ENCODE data around the gene TACC2. TPM values are rescaled to one million over a fixed set of nuclear protein-coding genes. Genes with fewer than 3 reads are reported as not detected.
"Not testable (repeated sequence)": the region's sequence is repeated elsewhere in the genome, so short reads cannot be mapped to it uniquely, and the experiment has no call there.

The TACC2 gene
- total RNA-seq, 1 experiment from 2014 or later = not detected

DNA sequence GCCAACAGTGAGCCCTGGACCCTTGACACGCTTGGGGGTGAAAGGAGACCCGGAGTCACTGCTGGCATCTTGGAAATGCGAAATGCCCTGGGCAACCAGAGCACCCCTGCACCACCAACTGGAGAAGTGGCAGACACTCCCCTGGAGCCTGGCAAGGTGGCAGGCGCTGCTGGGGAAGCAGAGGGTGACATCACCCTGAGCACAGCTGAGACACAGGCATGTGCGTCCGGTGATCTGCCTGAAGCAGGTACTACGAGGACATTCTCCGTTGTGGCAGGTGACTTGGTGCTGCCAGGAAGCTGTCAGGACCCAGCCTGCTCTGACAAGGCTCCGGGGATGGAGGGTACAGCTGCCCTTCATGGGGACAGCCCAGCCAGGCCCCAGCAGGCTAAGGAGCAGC is 98.5 kb downstream of the TACC2 start:
- no peak overlapping the region for H3K4me3 ChIP-seq (ENCODE audit: low read length)
- no peaks in the 10 kb centered on the region for H4K20me1 ChIP-seq (ENCODE audit: insufficient read depth, low read depth, low read length)
- no peak overlapping the region for H3K9ac ChIP-seq (ENCODE audit: low read length)
- H3K4me2 ChIP-seq (ENCODE audit: low read depth, low read length, poor library complexity, severe bottlenecking) = no peak overlapping the region
- H2AFZ ChIP-seq (ENCODE audit: low read length) = no peak overlapping the region
- no peaks in the 10 kb centered on the region for H3K27me3 ChIP-seq (ENCODE audit: low read length)
- H3K9me3 ChIP-seq (ENCODE audit: low read length) = no peaks in the 10 kb centered on the region
- DNase-seq = no peak
- no peak overlapping the region for H3K27ac ChIP-seq (ENCODE audit: low read length)
- no peaks in the 10 kb centered on the region for H3K4me1 ChIP-seq (ENCODE audit: low read length)
- no peaks in the 10 kb centered on the region for H3K36me3 ChIP-seq (ENCODE audit: insufficient read depth, low read length)
- no peaks in the 10 kb centered on the region for H3K9me2 ChIP-seq (replicated peaks; ENCODE audit: insufficient read depth, low read length)
- H3K79me2 ChIP-seq (ENCODE audit: low read length) = no peaks in the 10 kb centered on the region

DNA sequence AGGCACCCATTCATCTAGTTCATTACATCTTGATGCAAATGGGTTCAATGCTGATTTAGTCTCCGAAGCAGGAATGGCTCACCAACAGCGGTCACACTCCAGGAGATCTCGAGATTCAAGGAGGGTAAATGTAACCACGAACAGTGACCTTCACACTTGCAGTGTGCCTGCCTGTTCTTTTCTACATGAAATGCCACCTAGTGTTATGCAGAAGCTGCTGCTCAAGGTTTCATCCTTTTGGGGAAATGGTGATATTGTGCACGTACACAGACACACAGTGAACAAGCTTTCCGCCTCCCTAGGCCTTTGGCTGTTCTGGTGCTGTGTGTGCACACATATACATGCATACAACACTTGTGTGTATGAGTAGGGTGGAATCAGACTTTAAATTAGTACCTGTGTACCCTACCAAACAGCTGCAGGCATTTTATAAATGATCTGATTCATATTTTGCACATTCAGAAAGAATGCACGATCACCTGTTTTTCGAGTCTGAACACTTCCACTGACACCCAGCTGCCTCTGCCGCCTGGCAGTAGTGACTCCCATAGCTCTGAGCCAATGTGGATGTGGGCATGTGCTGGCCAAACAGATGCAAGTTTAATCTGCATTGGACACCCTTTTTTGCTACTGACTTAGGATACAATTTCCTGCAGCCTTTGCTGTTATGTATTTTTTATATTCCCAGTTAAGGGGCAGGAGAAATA is 100.5 kb downstream of the TACC2 start:
- no peaks in the 10 kb centered on the region for H3K79me2 ChIP-seq (ENCODE audit: low read length)
- H2AFZ ChIP-seq (ENCODE audit: low read length) = no peak overlapping the region
- H3K4me3 ChIP-seq (ENCODE audit: low read length) = no peak overlapping the region
- peak; percentile 45 for DNase-seq
- H3K4me2 ChIP-seq (ENCODE audit: low read depth, low read length, poor library complexity, severe bottlenecking) = no peak overlapping the region
- no peaks in the 10 kb centered on the region for H3K9me2 ChIP-seq (replicated peaks; ENCODE audit: insufficient read depth, low read length)
- no peaks in the 10 kb centered on the region for H3K9me3 ChIP-seq (ENCODE audit: low read length)
- no peak overlapping the region for H3K9ac ChIP-seq (ENCODE audit: low read length)
- no peaks in the 10 kb centered on the region for H4K20me1 ChIP-seq (ENCODE audit: insufficient read depth, low read depth, low read length)
- no peaks in the 10 kb centered on the region for H3K36me3 ChIP-seq (ENCODE audit: insufficient read depth, low read length)
- no peaks in the 10 kb centered on the region for H3K4me1 ChIP-seq (ENCODE audit: low read length)
- H3K27me3 ChIP-seq (ENCODE audit: low read length) = no peaks in the 10 kb centered on the region
- H3K27ac ChIP-seq (ENCODE audit: low read length) = no peak overlapping the region

DNA sequence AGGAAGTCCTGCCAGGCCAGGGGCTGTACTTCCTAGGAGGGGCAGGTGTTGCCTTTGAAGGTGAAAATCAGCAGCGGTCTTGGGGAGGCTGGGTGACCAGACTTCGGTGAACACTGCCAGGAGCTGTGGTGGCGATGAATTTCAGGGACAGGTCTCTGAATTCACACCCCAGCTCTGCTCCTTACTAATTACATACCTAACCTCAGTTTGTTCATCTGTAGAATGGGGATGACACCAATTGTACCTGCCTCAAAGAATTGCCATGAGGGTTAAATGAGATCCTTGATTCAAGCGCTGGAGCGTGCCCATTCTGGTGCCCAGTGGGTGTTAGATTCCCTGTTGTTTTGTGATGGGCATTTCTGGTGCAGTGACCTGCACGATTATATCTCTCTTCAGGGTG is 102.8 kb downstream of the TACC2 start:
- Histone ChIP-seq H3K9me3 (ENCODE audit: low read length) (no peaks in the 10 kb centered on the region), H2AFZ (ENCODE audit: low read length) (no peak overlapping the region), H3K4me2 (ENCODE audit: low read depth, low read length, poor library complexity, severe bottlenecking) (no peak overlapping the region), H3K27me3 (ENCODE audit: low read length) (no peaks in the 10 kb centered on the region), H3K79me2 (ENCODE audit: low read length) (no peaks in the 10 kb centered on the region), H4K20me1 (ENCODE audit: insufficient read depth, low read depth, low read length) (no peaks in the 10 kb centered on the region), H3K4me3 (ENCODE audit: low read length) (no peak overlapping the region), H3K9ac (ENCODE audit: low read length) (no peak overlapping the region), H3K36me3 (ENCODE audit: insufficient read depth, low read length) (no peaks in the 10 kb centered on the region), H3K9me2 (replicated peaks; ENCODE audit: insufficient read depth, low read length) (no peaks in the 10 kb centered on the region), H3K27ac (ENCODE audit: low read length) (no peak overlapping the region), H3K4me1 (ENCODE audit: low read length) (no peaks in the 10 kb centered on the region)
- DNase-seq = no peak

GRCh38 chr10:122093076-122093475 is 104.1 kb downstream of the TACC2 start:
- H4K20me1 ChIP-seq (ENCODE audit: insufficient read depth, low read depth, low read length) = no peaks in the 10 kb centered on the region

DNA sequence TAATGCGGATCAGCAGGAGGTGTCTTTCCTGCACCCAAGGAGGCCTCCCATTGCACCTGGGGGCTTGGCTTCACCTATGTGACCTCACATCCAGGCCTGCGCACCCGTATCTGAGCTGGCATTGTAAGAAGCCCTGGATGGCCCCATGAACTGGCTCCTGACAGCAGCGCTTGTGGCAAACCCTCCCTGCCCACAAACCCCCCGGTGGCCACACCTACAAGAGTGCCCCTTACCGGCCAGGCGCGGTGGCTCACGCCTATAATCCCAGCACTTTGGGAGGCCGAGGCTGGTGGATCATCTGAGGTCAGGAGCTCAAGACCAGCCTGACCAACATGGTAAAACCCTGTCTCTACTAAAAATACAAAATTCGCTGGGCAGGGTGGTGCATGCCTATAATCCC is 107.2 kb downstream of the TACC2 start:
- not testable (repeated sequence) for H3K9me2 ChIP-seq (replicated peaks; ENCODE audit: insufficient read depth, low read length); H3K27ac ChIP-seq (ENCODE audit: low read length); H3K4me3 ChIP-seq (ENCODE audit: low read length); H3K9ac ChIP-seq (ENCODE audit: low read length); H4K20me1 ChIP-seq (ENCODE audit: insufficient read depth, low read depth, low read length); H3K36me3 ChIP-seq (ENCODE audit: insufficient read depth, low read length); H3K4me2 ChIP-seq (ENCODE audit: low read depth, low read length, poor library complexity, severe bottlenecking); DNase-seq; H3K79me2 ChIP-seq (ENCODE audit: low read length); H3K27me3 ChIP-seq (ENCODE audit: low read length); H2AFZ ChIP-seq (ENCODE audit: low read length); H3K4me1 ChIP-seq (ENCODE audit: low read length); H3K9me3 ChIP-seq (ENCODE audit: low read length)

More at GRCh38 chr10:122093076-122093475, 104.1 kb downstream of the TACC2 start:
- Histone ChIP-seq H3K9me3 (ENCODE audit: low read length) (no peaks in the 10 kb centered on the region), H2AFZ (ENCODE audit: low read length) (no peak overlapping the region), H3K4me1 (ENCODE audit: low read length) (no peaks in the 10 kb centered on the region), H3K9ac (ENCODE audit: low read length) (no peak overlapping the region), H3K27me3 (ENCODE audit: low read length) (no peaks in the 10 kb centered on the region), H3K36me3 (ENCODE audit: insufficient read depth, low read length) (no peaks in the 10 kb centered on the region), H3K79me2 (ENCODE audit: low read length) (no peaks in the 10 kb centered on the region), H3K4me2 (ENCODE audit: low read depth, low read length, poor library complexity, severe bottlenecking) (no peak overlapping the region), H3K4me3 (ENCODE audit: low read length) (no peak overlapping the region), H3K9me2 (replicated peaks; ENCODE audit: insufficient read depth, low read length) (no peaks in the 10 kb centered on the region), H3K27ac (ENCODE audit: low read length) (no peak overlapping the region)
- DNase-seq = no peak

- H3K27ac ChIP-seq (ENCODE audit: low read length) = no peak overlapping the region
- no peaks in the 10 kb centered on the region for H3K36me3 ChIP-seq (ENCODE audit: insufficient read depth, low read length)
- H3K27me3 ChIP-seq (ENCODE audit: low read length) = no peaks in the 10 kb centered on the region
- H3K4me3 ChIP-seq (ENCODE audit: low read length) = no peak overlapping the region
- H3K9me2 ChIP-seq (replicated peaks; ENCODE audit: insufficient read depth, low read length) = no peaks in the 10 kb centered on the region
- H3K9ac ChIP-seq (ENCODE audit: low read length) = no peak overlapping the region
- no peak for DNase-seq
- no peaks in the 10 kb centered on the region for H3K79me2 ChIP-seq (ENCODE audit: low read length)
- no peak overlapping the region for H2AFZ ChIP-seq (ENCODE audit: low read length)
- H3K9me3 ChIP-seq (ENCODE audit: low read length) = no peaks in the 10 kb centered on the region
- no peak overlapping the region for H3K4me2 ChIP-seq (ENCODE audit: low read depth, low read length, poor library complexity, severe bottlenecking)
- H3K4me1 ChIP-seq (ENCODE audit: low read length) = no peaks in the 10 kb centered on the region
- no peaks in the 10 kb centered on the region for H4K20me1 ChIP-seq (ENCODE audit: insufficient read depth, low read depth, low read length)
Observed at GRCh38 chr10:122096705-122097104, 107.7 kb downstream of the TACC2 start.

- no peaks in the 10 kb centered on the region for H4K20me1 ChIP-seq (ENCODE audit: insufficient read depth, low read depth, low read length)
- H3K9ac ChIP-seq (ENCODE audit: low read length) = no peak overlapping the region
- H3K9me2 ChIP-seq (replicated peaks; ENCODE audit: insufficient read depth, low read length) = no peaks in the 10 kb centered on the region
- H3K4me1 ChIP-seq (ENCODE audit: low read length) = no peaks in the 10 kb centered on the region
- no peak overlapping the region for H3K4me3 ChIP-seq (ENCODE audit: low read length)
- no peaks in the 10 kb centered on the region for H3K9me3 ChIP-seq (ENCODE audit: low read length)
- H3K4me2 ChIP-seq (ENCODE audit: low read depth, low read length, poor library complexity, severe bottlenecking) = no peak overlapping the region
- DNase-seq = no peak
- H3K79me2 ChIP-seq (ENCODE audit: low read length) = no peaks in the 10 kb centered on the region
- H3K27ac ChIP-seq (ENCODE audit: low read length) = no peak overlapping the region
- H3K36me3 ChIP-seq (ENCODE audit: insufficient read depth, low read length) = no peaks in the 10 kb centered on the region
- no peaks in the 10 kb centered on the region for H3K27me3 ChIP-seq (ENCODE audit: low read length)
- H2AFZ ChIP-seq (ENCODE audit: low read length) = no peak overlapping the region
Observed at GRCh38 chr10:122097935-122098334, 109.0 kb downstream of the TACC2 start.

DNA sequence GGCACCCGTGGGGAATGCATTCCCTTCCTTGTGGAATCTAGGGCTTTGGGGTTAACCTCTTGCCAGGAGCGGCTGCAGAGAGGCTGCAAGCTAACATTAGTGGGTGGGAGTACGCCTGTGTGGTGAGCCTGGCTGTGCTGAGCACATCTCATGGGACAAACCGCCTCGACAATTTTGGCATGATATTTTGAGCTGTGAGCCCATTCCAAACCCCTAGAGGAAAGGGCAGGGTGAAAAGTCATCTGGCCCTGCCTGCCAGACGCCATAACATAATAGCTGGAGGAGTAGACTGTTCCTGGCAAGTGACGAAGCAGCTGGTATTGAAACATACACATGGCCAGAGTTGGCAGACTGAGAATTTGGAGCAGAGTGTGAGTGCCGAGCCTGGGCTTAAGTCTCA is 110.0 kb downstream of the TACC2 start:
- Histone ChIP-seq H3K9ac (ENCODE audit: low read length) (no peak overlapping the region), H3K9me2 (replicated peaks; ENCODE audit: insufficient read depth, low read length) (no peaks in the 10 kb centered on the region), H3K4me2 (ENCODE audit: low read depth, low read length, poor library complexity, severe bottlenecking) (no peak overlapping the region), H2AFZ (ENCODE audit: low read length) (no peak overlapping the region), H3K27me3 (ENCODE audit: low read length) (no peaks in the 10 kb centered on the region), H3K79me2 (ENCODE audit: low read length) (no peaks in the 10 kb centered on the region), H3K4me1 (ENCODE audit: low read length) (no peaks in the 10 kb centered on the region), H4K20me1 (ENCODE audit: insufficient read depth, low read depth, low read length) (no peaks in the 10 kb centered on the region), H3K4me3 (ENCODE audit: low read length) (no peak overlapping the region), H3K36me3 (ENCODE audit: insufficient read depth, low read length) (no peaks in the 10 kb centered on the region), H3K9me3 (ENCODE audit: low read length) (no peaks in the 10 kb centered on the region), H3K27ac (ENCODE audit: low read length) (no peak overlapping the region)
- no peak for DNase-seq
